ENCODE measurements around the gene C1QTNF6. TPM values are rescaled to one million over a fixed set of nuclear protein-coding genes. Genes with fewer than 3 reads are reported as not detected.

The C1QTNF6 gene
- total and polyA plus RNA-seq, 10 of the 15 experiments (the other 5 are each of a cell fraction or from before 2014, with no cell fraction given): 0.16 to 4.1 (median 1.3) TPM

DNA sequence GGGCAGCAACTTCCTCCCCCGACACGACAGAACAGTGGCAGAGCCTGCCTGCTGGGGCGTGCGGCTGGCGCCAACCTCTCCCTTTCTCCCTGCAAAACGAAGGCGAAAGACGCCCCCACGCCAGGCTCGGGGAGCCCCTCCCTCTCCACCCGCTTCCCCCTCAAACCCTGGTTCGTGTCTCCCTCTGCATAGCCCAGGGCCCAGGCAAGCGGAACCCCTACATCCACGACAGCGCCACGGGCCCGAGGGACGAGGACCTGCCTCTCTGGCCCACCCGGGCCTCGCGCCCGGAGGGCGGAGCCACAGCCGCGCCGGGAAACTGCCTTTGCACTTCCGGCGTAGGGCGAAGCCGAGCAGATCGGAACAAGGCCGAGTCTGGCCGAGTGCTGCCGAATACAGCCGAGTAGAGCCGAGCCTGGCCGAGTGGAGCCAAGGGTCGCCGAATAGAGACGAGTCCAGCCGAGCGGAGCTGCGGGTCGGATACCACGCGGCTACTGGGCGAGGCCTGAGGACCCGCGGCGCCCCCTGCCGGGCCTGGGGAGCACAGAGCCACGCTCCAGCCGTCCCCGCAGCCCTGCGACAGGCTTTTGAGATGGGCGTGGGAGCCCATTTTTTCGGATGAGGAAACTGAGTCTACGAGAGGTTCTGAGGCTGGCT, 11.2 kb upstream of the C1QTNF6 start (continued):
- TF ChIP-seq DPF2 (IDR thresholded peaks at IDR 0.05) (peak; percentile 35; the same call in 1 of the 2 replicates), RUNX3 (IDR thresholded peaks at IDR 0.05; ENCODE audit: low read length) (peak; percentile 10; the same call in 1 of the 2 replicates), SUZ12 (IDR thresholded peaks at IDR 0.05; ENCODE audit: unreplicated experiment) (no peak), SMAD1 (IDR thresholded peaks at IDR 0.05; ENCODE audit: low read depth, partially characterized antibody) (no peak), ZNF207 (IDR thresholded peaks at IDR 0.05; ENCODE audit: borderline replicate concordance) (0 out of 2 replicates have a peak, but pooled peaks have one; percentile 29), IKZF1 (conservative IDR thresholded peaks at IDR 0.05) (peak; percentile 74), SP1 (IDR thresholded peaks at IDR 0.05; ENCODE audit: low read depth, low read length) (no peak), SIN3A (IDR thresholded peaks at IDR 0.05; ENCODE audit: low read depth, low read length) (no peak), E4F1 (IDR thresholded peaks at IDR 0.05; ENCODE audit: borderline replicate concordance, partially characterized antibody) (no peak), ESRRA (IDR thresholded peaks at IDR 0.05; ENCODE audit: low read length) (no peak), BACH1 (IDR thresholded peaks at IDR 0.05; ENCODE audit: borderline replicate concordance) (peak; percentile 75; the same call in 1 of the 2 replicates), CREB1 (IDR thresholded peaks at IDR 0.05; ENCODE audit: low read depth) (peak; percentile 41; the same call in 1 of the 2 replicates), YBX1 (IDR thresholded peaks at IDR 0.05) (no peak), SPI1 (IDR thresholded peaks at IDR 0.05; ENCODE audit: borderline replicate concordance, insufficient read depth, low read depth, low read length) (no peak; the same call in 1 of the 2 replicates), YY1 (IDR thresholded peaks at IDR 0.05; ENCODE audit: low read depth, low read length) (peak; percentile 65), PAX8 (IDR thresholded peaks at IDR 0.05) (no peak), RAD51 (IDR thresholded peaks at IDR 0.05) (no peak), NBN (IDR thresholded peaks at IDR 0.05) (peak; percentile 75), TAF1 (IDR thresholded peaks at IDR 0.05; ENCODE audit: borderline replicate concordance, low read depth, low read length) (no peak), TCF12 (IDR thresholded peaks at IDR 0.05; ENCODE audit: low read depth, low read length) (no peak), FOXK2 (IDR thresholded peaks at IDR 0.05) (no peak), SUPT20H (IDR thresholded peaks at IDR 0.05; ENCODE audit: borderline replicate concordance, control insufficient read depth, low read depth, low read length) (no peak)
- TF ChIP-seq, protein P1, sequence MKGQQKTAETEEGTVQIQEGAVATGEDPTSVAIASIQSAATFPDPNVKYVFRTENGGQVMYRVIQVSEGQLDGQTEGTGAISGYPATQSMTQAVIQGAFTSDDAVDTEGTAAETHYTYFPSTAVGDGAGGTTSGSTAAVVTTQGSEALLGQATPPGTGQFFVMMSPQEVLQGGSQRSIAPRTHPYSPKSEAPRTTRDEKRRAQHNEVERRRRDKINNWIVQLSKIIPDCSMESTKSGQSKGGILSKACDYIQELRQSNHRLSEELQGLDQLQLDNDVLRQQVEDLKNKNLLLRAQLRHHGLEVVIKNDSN (IDR thresholded peaks at IDR 0.05; ENCODE audit: borderline replicate concordance, extremely low read length, insufficient read depth, low read depth, low read length): no peak
- TF ChIP-seq, protein P2, sequence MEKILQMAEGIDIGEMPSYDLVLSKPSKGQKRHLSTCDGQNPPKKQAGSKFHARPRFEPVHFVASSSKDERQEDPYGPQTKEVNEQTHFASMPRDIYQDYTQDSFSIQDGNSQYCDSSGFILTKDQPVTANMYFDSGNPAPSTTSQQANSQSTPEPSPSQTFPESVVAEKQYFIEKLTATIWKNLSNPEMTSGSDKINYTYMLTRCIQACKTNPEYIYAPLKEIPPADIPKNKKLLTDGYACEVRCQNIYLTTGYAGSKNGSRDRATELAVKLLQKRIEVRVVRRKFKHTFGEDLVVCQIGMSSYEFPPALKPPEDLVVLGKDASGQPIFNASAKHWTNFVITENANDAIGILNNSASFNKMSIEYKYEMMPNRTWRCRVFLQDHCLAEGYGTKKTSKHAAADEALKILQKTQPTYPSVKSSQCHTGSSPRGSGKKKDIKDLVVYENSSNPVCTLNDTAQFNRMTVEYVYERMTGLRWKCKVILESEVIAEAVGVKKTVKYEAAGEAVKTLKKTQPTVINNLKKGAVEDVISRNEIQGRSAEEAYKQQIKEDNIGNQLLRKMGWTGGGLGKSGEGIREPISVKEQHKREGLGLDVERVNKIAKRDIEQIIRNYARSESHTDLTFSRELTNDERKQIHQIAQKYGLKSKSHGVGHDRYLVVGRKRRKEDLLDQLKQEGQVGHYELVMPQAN (conservative IDR thresholded peaks at IDR 0.05): peak; percentile 57; the same call in 1 of the 2 replicates
- TF ChIP-seq, protein P3, sequence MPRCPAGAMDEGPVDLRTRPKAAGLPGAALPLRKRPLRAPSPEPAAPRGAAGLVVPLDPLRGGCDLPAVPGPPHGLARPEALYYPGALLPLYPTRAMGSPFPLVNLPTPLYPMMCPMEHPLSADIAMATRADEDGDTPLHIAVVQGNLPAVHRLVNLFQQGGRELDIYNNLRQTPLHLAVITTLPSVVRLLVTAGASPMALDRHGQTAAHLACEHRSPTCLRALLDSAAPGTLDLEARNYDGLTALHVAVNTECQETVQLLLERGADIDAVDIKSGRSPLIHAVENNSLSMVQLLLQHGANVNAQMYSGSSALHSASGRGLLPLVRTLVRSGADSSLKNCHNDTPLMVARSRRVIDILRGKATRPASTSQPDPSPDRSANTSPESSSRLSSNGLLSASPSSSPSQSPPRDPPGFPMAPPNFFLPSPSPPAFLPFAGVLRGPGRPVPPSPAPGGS (IDR thresholded peaks at IDR 0.05; ENCODE audit: borderline replicate concordance, insufficient read depth, low read depth, low read length, poor library complexity, severe bottlenecking): no peak

Data from GM12878 (cell line).